Psoas muscle (tissue), 8 donors: ENCODE data around the gene NSG2. TPM values are rescaled to one million over a fixed set of nuclear protein-coding genes. Genes with fewer than 3 reads are reported as not detected.

Source experiments
- ATAC-seq, 4 donors: fragments of 200-7000 bp; cut with Tn5 transposase; one replicate each; pipeline ENCODE4 v1.9.1; 2020; ENCODE audit warnings: moderate library complexity in 3 of 4, mild to moderate bottlenecking in 2 of 4
- DNase-seq, 2 donors: peaks; one replicate each; pipeline ENCODE4 v3.0.0-alpha.2; 2020
- H3K27ac ChIP-seq: fragments of 200-600 bp; one replicate; pipeline ENCODE4 v1.8.0; 2022
- H3K27me3 ChIP-seq, 3 donors: fragments of 200-600 bp in 1 of 3; one replicate each; pipeline versions ENCODE4 v1.6.1 to v1.8.0; 2013 to 2022; ENCODE audit warnings: low read length in 2 of 3, mild to moderate bottlenecking in 2 of 3, moderate library complexity in 1 of 3; ENCODE audit not compliant: insufficient read depth in 3 of 3
- H3K36me3 ChIP-seq, 2 donors: fragments of 200-600 bp in 1 of 2; one replicate each; pipeline versions ENCODE4 v1.6.1 to v1.8.0; 2013 to 2022; ENCODE audit warnings: low read depth in 1 of 2, mild to moderate bottlenecking in 1 of 2, moderate library complexity in 1 of 2; ENCODE audit not compliant: insufficient read depth in 1 of 2
- H3K4me1 ChIP-seq: fragments of 200-600 bp; one replicate; pipeline ENCODE4 v1.8.0; 2022
- H3K4me3 ChIP-seq: fragments of 200-600 bp; one replicate; pipeline ENCODE4 v1.8.0; 2022; ENCODE audit warnings: mild to moderate bottlenecking
- H3K9me3 ChIP-seq: fragments of 200-600 bp; one replicate; pipeline ENCODE4 v1.8.0; 2022
- CTCF ChIP-seq: fragments of 200-600 bp; IDR thresholded peaks from one replicate; pipeline ENCODE4 v1.8.0; 2022; ENCODE audit warnings: antibody characterized with exemption
- WGBS, 3 donors: extraction: QIAGEN DNeasy Blood & Tissue Kit; methylation state at CpG; one replicate each; pipeline versions ENCODE4 v1.1.6 to v1.1.7; 2013; 5-methylcytosine and 5-hydroxymethylcytosine counted together
- intact Hi-C, 2 donors: fragments of 100-400 bp; cut with DNase I; formaldehyde crosslinking; loops; one replicate each; pipeline versions ENCODE4 v1.11.0 to v1.14.2; 2022
- polyA plus RNA-seq, 3 donors: library from polyadenylated mRNA; stranded (reverse); fragments of 200-250 nt; gene quantifications; one replicate each; pipeline ENCODE4 v1.2.3, GENCODE V29; 2013
- total RNA-seq, 4 donors: library from RNA; stranded (reverse); fragmentation: NEBNext Ultra II Directional in 2 of 4; extraction: Animal tissue kit (Norgen Biotek cat#: 25700) in 2 of 4; gene quantifications; one replicate each; pipeline versions ENCODE4 v1.2.1 to v1.2.4, GENCODE V29; 2021 to 2023
- donor health status: healthy with polysubstance abuse.
- donor health status: DM: no; HTN: no; CAD: no; lungs with moderate emphysema.
- donor health status: Bipolar disorder and iron deficiency.
- donor health status: healthy.
- donor health status: DM: yes; HTN: yes; CAD: no.
- donor health status: DM: no; HTN: no; CAD: no.
- donor health status: DM: no; HTN: no; CAD: no.
- donor health status: DM: yes; HTN: yes; CAD: no.

NSG2 gene
- total and polyA plus RNA-seq, 7 donors, result 0.07 to 2.1 (median 0.33) TPM; not detected in 3

DNA sequence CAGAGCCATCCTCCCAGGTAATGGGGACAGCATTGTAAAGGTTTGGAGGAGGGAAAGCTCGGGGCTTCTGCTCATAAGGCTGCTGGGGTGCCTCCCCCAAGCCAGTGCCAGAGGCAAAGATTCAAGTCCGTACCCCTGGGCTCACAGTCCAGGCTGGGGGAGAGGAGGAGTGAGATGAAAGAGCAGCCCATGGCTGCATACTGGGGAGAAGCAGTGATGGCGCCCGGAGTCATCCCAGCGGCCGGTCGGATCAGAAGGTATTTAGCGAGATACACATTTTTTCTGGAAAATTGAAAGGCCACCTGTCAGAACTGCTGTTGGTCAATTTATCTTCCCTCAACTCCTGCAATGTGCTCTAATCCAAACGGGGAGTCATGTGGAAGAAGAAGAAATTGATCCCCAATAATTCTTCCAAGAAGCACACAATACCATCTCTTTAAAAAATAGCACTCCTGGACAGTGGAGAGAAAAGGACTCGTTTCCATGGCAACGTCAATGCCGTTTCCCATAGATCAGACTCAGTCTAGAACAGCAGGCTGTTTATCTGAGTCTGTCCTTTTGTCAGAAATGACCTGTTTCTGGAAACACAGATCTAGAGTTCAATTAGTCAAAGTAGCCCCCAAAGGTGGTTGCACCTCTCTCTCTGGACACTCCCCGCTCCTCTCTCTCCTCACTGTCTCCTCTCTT is 65.9 kb downstream of the NSG2 start:
- TF ChIP-seq CTCF, result no peak
- 69 to 72% (median 70%) methylated on average over 13 of the region's 13 CpGs for WGBS, 3 donors

DNA sequence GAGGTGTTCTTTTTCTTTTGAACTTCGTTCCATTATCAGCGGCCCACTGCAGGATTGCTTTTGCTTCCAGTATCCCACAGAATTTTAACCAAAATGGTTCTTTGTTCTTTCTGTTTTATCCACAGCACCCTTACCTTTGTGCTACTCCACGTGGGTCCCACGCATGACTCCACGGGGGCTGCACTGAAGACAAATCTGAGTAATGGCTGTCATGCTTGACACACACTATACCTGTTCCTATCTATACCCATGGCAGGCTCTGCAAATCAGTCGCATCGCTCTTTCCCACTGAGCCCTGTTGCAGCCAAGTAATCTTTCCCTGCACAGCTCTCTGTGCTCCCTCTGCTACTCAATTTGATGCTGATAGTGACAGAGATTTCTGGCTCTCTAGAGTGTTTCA is 69.7 kb downstream of the NSG2 start:
- 84 to 90% (median 88%) methylated on average over 7 of the region's 7 CpGs for WGBS, 3 donors

More for the DNA sequence above, 65.9 kb downstream of the NSG2 start:
- ATAC-seq, result no peak
- Histone ChIP-seq H3K4me1 (no peaks in the 10 kb centered on the region), H3K27me3 (no peaks in the 10 kb centered on the region), H3K9me3 (no peaks in the 10 kb centered on the region), H3K36me3 (no peaks in the 10 kb centered on the region), H3K27ac (no peak overlapping the region), H3K4me3 (no peak overlapping the region)
- intact Hi-C loops, result no loop called here
- no peak for DNase-seq

GRCh38 chr5:174118823-174119467 is 73.4 kb downstream of the NSG2 start:
- WGBS, 3 donors, result 51 to 61% (median 61%) methylated on average over 9 of the region's 9 CpGs
- Histone ChIP-seq H3K27ac (no peak overlapping the region), H3K27me3 (no peaks in the 10 kb centered on the region), H3K9me3 (no peaks in the 10 kb centered on the region), H3K4me1 (no peaks in the 10 kb centered on the region), H3K4me3 (no peak overlapping the region), H3K36me3 (no peaks in the 10 kb centered on the region)
- DNase-seq, result no peak
- no peak for ATAC-seq
- intact Hi-C loops, result no loop called here
- no peak for TF ChIP-seq CTCF

More for the DNA sequence above, 69.7 kb downstream of the NSG2 start:
- H3K36me3 ChIP-seq, result no peaks in the 10 kb centered on the region
- no peak for ATAC-seq
- no peak overlapping the region for H3K27ac ChIP-seq
- no peak for TF ChIP-seq CTCF
- H3K4me1 ChIP-seq, result no peaks in the 10 kb centered on the region
- no peak for DNase-seq
- no peaks in the 10 kb centered on the region for H3K27me3 ChIP-seq
- no peaks in the 10 kb centered on the region for H3K9me3 ChIP-seq
- H3K4me3 ChIP-seq, result no peak overlapping the region
- intact Hi-C loops, result no loop called here

DNA sequence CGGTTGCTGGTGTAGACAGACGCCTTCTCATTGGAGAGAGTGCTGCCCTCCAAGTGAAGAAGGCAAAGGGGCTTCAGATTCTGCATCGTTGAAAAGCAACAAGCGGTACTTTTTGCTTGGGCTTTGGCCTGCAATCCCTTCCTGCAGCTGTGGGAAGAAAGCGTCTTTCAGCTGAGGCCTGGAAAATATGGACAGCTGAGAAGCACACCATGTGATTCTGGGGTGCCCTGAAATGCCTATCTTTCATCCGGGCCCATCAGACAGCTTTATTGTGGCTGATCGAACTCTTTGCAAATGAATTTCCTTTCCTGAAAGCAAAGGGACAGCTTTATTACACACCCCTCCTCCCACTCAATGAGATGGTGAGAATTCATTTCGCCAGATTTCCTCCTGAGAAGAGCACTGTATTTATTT is 74.0 kb downstream of the NSG2 start:
- Histone ChIP-seq H3K36me3 (no peaks in the 10 kb centered on the region), H3K9me3 (no peaks in the 10 kb centered on the region), H3K27ac (no peak overlapping the region), H3K4me3 (no peak overlapping the region), H3K4me1 (no peaks in the 10 kb centered on the region), H3K27me3 (no peaks in the 10 kb centered on the region)
- no peak for ATAC-seq
- 37 to 45% (median 41%) methylated on average over 8 of the region's 8 CpGs for WGBS, 3 donors
- no peak for DNase-seq
- TF ChIP-seq CTCF, result no peak
- intact Hi-C loops, result no loop called here
